IMR-90 (cell line): Measurements from ENCODE around the gene NAGPA.

Source experiments
- BHLHE40 ChIP-seq: fragments of 150-350 bp; IDR thresholded peaks from 2 replicates; pipeline ENCODE4 v1.6.1; 2016; ENCODE audit warnings: mild to moderate bottlenecking, low read depth, low read length
- FOS ChIP-seq: fragments of 150-350 bp; IDR thresholded peaks from 2 replicates; pipeline ENCODE4 v1.6.1; 2016; ENCODE audit warnings: low read depth, low read length
- MAZ ChIP-seq: IDR thresholded peaks from 2 replicates; pipeline ENCODE4 v1.6.1; 2012; ENCODE audit warnings: low read depth, mild to moderate bottlenecking, low read length, improper control_type of control experiment, moderate library complexity, borderline replicate concordance
- POLR2A ChIP-seq: IDR thresholded peaks from 2 replicates; pipeline ENCODE4 v1.6.1; 2012; ENCODE audit warnings: mild to moderate bottlenecking, low read depth, low read length
- RFX5 ChIP-seq: IDR thresholded peaks from 2 replicates; pipeline ENCODE4 v1.8.0; 2012; ENCODE audit warnings: low read depth, mild to moderate bottlenecking, low read length, moderate library complexity
- TF ChIP-seq, protein P1 (sequence below): conservative IDR thresholded peaks from 2 replicates; pipeline ENCODE4 v1.5.1; 2012; ENCODE audit warnings: mild to moderate bottlenecking, low read depth, low read length, improper control_type of control experiment
- TF ChIP-seq, protein P2 (sequence below): fragments of 150-350 bp; IDR thresholded peaks from 2 replicates; pipeline ENCODE4 v1.6.1; 2017; ENCODE audit warnings: mild to moderate bottlenecking, antibody characterized with exemption, low read length, low read depth

DNA sequence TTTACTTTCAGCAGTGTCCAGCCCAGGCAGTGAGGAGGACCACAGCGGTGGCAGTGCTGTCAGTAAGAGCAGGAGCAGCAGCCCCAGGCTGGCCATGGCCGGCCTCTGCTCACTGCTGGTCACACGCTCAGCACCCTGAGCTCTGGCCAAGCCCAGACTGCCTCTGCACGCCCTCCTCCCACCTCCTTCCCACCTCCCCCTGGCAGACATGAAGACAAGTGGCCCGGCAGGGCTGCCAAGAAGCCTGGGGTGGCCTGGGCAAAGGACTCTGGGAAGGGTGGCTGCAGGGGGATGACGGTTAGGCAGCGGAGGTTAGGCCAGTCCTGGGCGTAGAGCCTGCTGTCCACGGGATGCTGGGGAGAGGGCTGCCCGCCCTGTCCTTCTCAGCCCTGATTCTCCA, 32.1 kb upstream of the NAGPA start, which contains the start of gene C16orf89:
- TF ChIP-seq FOS, result no peak
- TF ChIP-seq, protein P1, sequence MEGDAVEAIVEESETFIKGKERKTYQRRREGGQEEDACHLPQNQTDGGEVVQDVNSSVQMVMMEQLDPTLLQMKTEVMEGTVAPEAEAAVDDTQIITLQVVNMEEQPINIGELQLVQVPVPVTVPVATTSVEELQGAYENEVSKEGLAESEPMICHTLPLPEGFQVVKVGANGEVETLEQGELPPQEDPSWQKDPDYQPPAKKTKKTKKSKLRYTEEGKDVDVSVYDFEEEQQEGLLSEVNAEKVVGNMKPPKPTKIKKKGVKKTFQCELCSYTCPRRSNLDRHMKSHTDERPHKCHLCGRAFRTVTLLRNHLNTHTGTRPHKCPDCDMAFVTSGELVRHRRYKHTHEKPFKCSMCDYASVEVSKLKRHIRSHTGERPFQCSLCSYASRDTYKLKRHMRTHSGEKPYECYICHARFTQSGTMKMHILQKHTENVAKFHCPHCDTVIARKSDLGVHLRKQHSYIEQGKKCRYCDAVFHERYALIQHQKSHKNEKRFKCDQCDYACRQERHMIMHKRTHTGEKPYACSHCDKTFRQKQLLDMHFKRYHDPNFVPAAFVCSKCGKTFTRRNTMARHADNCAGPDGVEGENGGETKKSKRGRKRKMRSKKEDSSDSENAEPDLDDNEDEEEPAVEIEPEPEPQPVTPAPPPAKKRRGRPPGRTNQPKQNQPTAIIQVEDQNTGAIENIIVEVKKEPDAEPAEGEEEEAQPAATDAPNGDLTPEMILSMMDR, result no peak
- TF ChIP-seq POLR2A, result no peak
- TF ChIP-seq BHLHE40, result no peak
- TF ChIP-seq, protein P2, sequence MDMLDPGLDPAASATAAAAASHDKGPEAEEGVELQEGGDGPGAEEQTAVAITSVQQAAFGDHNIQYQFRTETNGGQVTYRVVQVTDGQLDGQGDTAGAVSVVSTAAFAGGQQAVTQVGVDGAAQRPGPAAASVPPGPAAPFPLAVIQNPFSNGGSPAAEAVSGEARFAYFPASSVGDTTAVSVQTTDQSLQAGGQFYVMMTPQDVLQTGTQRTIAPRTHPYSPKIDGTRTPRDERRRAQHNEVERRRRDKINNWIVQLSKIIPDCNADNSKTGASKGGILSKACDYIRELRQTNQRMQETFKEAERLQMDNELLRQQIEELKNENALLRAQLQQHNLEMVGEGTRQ, result no peak
- TF ChIP-seq MAZ, result no peak
- TF ChIP-seq RFX5, result no peak
